Measurements from ENCODE around the gene AFAP1L2.
A peak's percentile ranks its signal among the peaks of the same experiment; 100 is the strongest.

AFAP1L2 gene

DNA sequence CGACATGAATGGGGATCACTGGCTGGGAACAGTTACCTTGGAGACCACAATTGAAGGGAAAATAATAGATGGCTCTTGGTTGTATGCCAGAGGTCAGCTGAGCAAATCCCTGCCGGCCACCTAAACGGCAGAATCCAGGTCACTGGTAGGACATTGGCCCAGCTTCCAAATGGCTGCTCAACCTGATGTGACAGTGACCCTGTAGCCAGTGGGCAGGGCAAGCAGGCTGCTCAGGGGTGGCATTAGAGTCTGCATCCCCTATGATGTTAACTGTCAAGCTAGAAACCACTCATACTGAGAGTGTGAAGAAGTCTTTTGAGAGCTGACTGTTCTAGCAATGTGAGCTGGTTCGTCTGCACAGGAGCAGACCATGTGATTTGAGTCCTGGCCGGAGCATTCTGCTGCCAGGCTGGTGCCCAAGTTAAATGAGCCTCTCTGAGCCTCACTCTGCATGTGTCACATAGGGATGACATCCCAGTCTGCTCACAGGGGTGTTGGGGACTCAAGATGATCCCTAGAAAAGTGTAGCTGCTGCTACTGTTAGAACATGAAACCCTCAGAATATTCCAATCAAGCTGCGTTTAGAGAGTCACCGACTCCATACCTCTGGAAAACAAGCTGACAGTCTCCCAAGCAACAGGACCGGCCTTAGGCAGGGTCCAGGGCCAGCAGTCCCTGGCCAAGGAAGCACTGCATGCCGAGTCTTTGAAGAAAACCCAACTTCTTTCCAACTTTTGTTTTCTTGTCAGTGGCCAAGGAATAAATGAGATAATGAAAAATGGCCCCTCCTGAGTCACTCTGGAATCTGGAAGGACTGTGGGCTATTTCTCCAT lies 95.6 kb downstream of the AFAP1L2 start:
- peak; percentile 35 for DNase-seq (ENCODE audit: low read depth)
- no peak for TF ChIP-seq CTCF (IDR thresholded peaks at IDR 0.05; ENCODE audit: insufficient read depth, low read depth, low read length, missing control alignments)
- no peak overlapping the region for H3K4me3 ChIP-seq (ENCODE audit: low read depth, low read length)

DNA sequence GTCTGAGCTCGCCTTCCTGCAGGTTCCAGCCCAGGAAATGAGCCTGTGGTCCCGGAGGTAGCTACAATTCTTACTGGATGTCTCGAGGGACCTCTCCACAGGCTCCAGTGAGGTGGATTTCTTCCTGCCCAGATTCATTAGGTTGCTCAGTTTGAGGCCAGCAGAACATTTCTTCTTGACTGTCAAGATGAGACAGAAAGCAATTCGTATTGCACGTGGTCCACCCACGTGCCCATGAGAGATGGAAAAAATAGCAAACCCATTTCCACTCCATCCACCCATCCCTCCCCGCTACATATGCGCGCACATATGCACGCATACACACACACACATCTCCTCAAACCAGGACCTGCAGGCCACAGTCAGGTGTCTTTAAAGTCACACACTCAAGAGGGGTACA lies 96.6 kb downstream of the AFAP1L2 start:
- DNase-seq (ENCODE audit: low read depth): no peak
- no peak overlapping the region for H3K4me3 ChIP-seq (ENCODE audit: low read depth, low read length)
- TF ChIP-seq CTCF (IDR thresholded peaks at IDR 0.05; ENCODE audit: insufficient read depth, low read depth, low read length, missing control alignments): no peak

- TF ChIP-seq CTCF (IDR thresholded peaks at IDR 0.05; ENCODE audit: insufficient read depth, low read depth, low read length, missing control alignments): no peak
- no peak overlapping the region for H3K4me3 ChIP-seq (ENCODE audit: low read depth, low read length)
- no peak for DNase-seq (ENCODE audit: low read depth)
Measured at GRCh38 chr10:114306116-114306973, 98.0 kb downstream of the AFAP1L2 start.

- no peak for DNase-seq (ENCODE audit: low read depth)
- no peak for TF ChIP-seq CTCF (IDR thresholded peaks at IDR 0.05; ENCODE audit: insufficient read depth, low read depth, low read length, missing control alignments)
- H3K4me3 ChIP-seq (ENCODE audit: low read depth, low read length): no peak overlapping the region
Measured at GRCh38 chr10:114305521-114305925, 98.8 kb downstream of the AFAP1L2 start.

- DNase-seq (ENCODE audit: low read depth): peak; percentile 67
- H3K4me3 ChIP-seq (ENCODE audit: low read depth, low read length): peak overlapping the region; percentile 59
- TF ChIP-seq CTCF (IDR thresholded peaks at IDR 0.05; ENCODE audit: insufficient read depth, low read depth, low read length, missing control alignments): peak; percentile 66
Measured at GRCh38 chr10:114304571-114305421, 99.5 kb downstream of the AFAP1L2 start.

GRCh38 chr10:114304017-114304570 lies 100.2 kb downstream of the AFAP1L2 start:
- TF ChIP-seq CTCF (IDR thresholded peaks at IDR 0.05; ENCODE audit: insufficient read depth, low read depth, low read length, missing control alignments): peak; percentile 77
- peak; percentile 89 for DNase-seq (ENCODE audit: low read depth)
- peak overlapping the region; percentile 59 for H3K4me3 ChIP-seq (ENCODE audit: low read depth, low read length)

All from GM12865 (cell line).